ENCODE data around the gene EHMT1.

Gene EHMT1

DNA sequence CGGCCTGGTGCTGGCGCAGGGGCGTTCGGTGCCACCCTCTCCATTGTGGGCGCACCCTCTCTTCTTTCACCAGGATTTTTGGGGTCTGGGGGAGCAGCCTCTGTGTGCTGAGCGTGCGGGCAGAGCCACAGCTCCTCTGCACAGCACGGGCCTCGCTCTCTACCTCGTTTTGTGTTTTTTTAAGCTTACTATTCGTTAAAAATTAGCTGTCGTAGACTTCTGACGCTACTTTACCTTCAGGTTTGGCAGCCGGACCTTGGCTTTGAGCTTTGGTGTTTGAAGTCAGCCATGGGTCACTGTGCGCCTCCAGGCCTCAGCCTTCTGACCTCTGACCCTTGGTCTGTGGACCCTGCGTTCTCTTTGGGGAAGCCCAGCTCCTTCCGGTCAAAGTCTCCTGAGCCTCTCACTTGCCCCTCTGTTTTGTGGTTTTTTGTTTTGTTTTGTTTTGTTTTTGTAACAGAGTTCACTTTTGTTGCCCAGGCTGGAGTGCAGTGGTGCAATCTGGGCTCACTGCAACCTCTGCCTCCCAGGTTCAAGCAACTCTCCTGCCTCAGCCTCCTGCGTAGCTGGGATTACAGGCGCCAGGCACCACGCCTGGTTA, 170.6 kb downstream of the EHMT1 start:
- no peak for FAIRE-seq
- no peak for TF ChIP-seq POLR2A (IDR thresholded peaks at IDR 0.05; ENCODE audit: low read depth, low read length)
- no peak for DNase-seq (ENCODE audit: insufficient read length, low spot score)

DNA sequence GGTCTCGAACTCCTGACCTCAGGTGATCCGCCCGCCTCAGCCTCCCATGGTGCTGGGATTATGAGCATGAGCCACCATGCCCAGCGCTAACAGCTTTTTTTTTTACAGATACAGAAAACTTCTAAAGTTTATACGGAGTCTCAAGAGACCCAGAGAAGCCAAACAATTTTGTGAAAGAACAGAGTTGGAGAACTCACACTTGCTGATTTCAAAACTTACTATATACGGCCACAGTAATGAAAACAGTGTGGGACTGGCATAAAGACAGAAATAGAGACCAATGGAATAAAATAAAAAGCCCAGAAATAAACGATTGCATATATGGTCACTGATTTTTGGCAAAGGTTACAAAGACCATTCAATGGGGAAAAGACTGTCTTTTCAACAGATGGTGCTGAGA, 173.1 kb downstream of the EHMT1 start:
- FAIRE-seq (no peak), DNase-seq (ENCODE audit: insufficient read length, low spot score) (no peak)
- TF ChIP-seq POLR2A (IDR thresholded peaks at IDR 0.05; ENCODE audit: low read depth, low read length): no peak

DNA sequence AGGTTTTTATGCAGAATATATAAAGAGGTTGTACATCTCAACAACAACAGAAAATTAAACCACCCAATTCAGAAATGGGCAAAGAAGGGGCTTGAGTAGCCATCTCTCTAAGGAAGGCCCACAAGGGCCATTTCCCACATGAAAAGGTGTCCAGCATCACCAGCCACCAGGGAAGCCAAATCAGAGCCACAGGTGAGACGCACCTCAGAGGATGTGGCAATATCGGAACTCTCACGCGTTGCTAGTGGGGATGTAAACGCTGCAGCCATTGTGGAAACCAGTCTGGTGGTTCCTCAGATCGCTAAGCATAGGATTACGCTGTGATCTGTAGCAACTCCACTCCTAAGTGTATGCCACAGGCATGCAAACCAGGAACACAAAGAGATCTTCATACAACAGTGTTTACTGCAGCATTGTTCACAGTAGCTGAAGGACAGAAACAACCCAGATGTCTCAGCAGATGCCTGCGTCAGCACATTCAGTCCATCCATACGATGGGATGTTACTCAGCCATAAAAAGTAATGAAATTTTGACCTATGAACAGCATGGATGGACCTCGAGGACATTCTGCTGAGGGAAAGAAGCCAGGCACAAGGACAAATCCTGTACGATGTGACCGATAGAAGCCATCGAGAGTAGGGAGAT, 174.5 kb downstream of the EHMT1 start:
- TF ChIP-seq POLR2A (IDR thresholded peaks at IDR 0.05; ENCODE audit: low read depth, low read length): no peak
- no peak for DNase-seq (ENCODE audit: insufficient read length, low spot score)
- no peak for FAIRE-seq

DNA sequence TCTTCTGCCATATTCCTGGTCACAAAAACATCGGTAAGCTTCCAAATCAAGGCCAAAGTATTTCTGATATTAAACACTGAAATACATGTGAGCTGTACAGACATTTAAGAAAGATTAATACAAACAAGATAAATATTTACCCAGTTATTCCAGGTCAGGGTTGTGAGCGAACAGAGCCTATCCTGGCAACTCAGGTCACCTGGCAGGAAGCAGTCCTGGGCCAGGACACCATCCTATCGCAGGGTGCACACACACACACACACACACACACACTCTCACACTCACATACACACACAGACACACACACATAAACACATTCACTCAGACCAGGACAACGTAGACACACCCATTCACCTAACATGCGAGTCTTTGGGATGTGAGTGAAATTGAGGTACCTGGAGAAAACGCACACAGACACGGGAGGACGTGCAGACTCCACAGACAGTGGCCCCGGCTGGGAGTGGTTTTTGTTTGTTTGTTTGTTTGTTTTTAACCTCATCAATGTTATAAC, 176.4 kb downstream of the EHMT1 start:
- TF ChIP-seq POLR2A (IDR thresholded peaks at IDR 0.05; ENCODE audit: low read depth, low read length): no peak
- DNase-seq (ENCODE audit: insufficient read length, low spot score) (no peak), FAIRE-seq (no peak)

DNA sequence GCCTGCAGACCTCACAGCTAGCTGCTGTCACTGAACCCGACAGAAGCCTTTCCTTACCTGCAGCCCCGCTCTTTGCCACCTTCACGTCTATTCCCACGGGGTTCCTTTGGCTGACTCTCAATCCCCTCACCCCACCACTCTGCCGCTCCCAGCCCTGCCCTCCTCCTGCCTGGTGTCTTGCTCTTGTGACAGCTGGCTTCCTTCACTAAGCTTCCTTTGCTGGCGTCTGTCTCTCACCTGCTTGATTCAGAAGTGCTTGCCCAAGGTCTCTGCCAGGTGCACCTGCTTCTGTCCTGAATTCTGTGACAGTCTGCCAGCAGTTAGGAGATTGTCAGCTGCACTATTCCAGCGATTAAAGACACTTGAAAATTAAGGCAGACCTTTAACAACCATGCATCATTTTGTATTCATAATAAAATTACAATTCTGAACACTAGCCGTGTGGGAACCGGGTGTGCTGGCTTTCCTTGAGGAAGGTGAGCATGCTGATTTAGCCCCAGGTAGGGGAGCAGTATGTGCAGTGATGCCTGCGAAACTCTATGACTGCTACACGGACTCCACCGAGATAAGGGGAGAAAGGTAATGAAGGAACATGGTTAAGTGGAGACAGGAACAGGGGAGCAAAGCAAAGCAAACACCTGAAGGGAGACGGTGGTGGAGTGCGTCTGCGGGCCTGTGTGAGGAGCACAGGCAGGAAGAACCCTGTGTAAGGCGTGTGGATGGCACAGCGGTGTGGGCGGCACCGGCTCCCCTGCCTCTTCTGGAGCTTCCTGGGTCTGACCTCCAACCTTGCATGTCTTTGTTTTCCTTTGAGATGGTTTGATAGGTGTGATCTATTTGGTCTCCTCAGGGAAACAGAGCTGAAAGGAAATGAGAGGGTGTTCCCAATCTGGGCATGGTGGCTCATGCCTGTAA, 178.7 kb downstream of the EHMT1 start:
- DNase-seq (ENCODE audit: insufficient read length, low spot score) (no peak), FAIRE-seq (no peak)
- no peak for TF ChIP-seq POLR2A (IDR thresholded peaks at IDR 0.05; ENCODE audit: low read depth, low read length)

DNA sequence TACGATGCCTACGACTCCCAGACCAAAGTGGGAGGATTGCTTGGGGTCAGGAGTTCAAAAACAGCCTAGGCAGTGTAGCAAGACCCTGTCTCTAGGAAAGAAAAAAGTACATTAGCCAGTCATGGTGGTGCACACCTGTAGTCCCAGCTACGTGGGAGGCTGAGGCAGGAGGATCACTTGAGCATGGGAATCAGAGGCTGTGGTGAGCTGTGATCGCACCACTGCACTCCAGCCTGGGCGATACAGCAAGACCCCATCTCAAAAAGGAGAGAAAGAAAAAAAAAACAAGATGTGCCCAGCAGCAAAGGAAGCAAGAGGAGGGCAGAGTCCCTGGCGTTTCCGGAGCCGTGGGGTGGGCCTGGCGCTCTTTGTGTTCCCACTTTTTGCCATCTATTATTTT, 179.3 kb downstream of the EHMT1 start:
- FAIRE-seq: no peak
- TF ChIP-seq POLR2A (IDR thresholded peaks at IDR 0.05; ENCODE audit: low read depth, low read length): no peak
- no peak for DNase-seq (ENCODE audit: insufficient read length, low spot score)

DNA sequence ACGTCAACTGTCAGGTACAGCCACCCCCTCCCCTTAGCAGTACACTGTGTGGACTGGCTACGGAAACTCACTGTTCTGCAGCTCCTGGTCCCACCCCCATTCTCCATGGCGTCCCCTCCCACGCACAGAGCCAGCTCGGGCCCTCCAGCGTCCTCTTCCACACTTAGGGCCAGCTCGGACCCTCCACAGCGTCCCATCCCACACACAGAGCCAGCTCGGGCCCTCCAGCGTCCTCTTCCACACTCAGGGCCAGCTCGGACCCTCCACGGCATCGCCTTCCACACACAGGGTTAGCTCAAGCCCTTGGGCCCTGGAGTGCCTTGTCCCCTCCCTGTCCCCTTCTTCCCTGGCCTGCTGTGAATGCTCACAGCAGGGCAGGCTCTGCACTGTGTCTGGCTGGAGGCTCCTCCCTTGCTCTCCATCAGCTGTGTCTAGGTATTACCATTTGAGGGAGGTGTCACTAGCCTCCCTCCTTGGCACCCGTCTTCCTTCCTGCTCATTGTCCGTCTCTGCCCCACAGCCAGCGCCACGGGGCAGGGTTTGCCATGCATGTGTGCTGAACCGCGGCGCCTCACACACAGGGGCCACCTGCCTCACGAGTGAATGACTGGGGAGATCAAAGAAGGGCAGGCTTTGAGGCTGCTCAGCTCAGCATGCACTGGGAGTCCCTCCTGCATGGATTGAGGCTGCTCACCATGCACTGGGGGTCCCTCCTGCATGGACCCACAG, 180.3 kb downstream of the EHMT1 start:
- no peak for TF ChIP-seq POLR2A (IDR thresholded peaks at IDR 0.05; ENCODE audit: low read depth, low read length)
- DNase-seq (ENCODE audit: insufficient read length, low spot score) (no peak), FAIRE-seq (no peak)

DNA sequence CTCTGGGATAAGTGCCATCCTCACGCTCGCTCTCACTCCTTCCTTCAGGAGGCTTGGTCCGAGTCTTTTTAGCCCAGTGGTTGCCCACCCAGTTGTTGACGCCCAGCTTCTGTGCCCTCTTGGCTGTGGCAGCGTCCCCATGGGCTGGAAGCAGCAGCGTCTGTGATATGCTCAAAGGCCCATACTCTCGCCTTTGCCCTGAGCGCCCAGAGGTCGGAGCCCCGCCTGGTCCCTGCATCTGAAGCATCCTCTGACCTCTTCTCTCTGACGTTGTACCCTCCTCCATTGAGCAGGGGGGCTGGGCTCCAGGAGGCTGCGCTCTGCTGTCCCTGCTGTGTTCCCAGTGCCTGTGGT, 180.8 kb downstream of the EHMT1 start:
- FAIRE-seq (no peak), DNase-seq (ENCODE audit: insufficient read length, low spot score) (no peak)
- no peak for TF ChIP-seq POLR2A (IDR thresholded peaks at IDR 0.05; ENCODE audit: low read depth, low read length)

DNA sequence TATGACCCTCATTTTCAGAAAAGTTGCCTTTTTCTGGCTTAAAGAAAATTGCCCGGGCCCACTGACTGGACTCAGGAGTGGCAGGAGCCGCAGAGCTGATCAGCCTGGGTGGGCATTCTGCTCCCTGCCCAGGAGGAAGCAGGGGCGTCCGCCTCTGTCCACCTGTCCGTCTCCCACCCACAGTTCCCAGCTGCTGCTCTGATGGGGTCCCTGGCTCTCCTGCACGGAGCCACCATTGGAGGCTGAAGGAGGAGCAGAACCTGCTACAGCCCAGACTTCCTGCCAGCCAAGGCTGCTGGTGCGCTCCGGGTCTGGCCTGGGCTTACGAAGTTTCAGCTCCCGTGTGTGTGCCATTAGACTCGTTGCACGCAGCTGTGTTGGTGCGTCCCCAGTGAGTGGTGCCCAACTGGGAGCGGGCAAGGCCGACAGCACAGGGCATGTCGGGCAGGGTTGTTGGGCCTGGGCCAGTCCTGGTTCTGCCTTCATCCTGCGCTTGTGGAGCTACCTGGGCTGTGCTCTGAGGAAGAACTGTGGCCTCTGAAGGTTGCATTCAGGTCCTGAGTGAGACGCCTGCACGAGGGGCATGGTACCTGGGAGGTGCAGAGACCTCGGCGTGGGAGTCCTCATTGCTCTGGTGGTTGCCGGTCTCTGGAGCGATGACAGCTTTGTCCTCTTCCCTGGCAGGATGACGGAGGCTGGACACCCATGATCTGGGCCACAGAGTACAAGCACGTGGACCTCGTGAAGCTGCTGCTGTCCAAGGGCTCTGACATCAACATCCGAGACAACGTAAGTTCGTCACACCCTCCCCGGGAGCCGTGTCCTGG, 181.6 kb downstream of the EHMT1 start:
- FAIRE-seq (no peak), DNase-seq (ENCODE audit: insufficient read length, low spot score) (no peak)
- TF ChIP-seq POLR2A (IDR thresholded peaks at IDR 0.05; ENCODE audit: low read depth, low read length): no peak

DNA sequence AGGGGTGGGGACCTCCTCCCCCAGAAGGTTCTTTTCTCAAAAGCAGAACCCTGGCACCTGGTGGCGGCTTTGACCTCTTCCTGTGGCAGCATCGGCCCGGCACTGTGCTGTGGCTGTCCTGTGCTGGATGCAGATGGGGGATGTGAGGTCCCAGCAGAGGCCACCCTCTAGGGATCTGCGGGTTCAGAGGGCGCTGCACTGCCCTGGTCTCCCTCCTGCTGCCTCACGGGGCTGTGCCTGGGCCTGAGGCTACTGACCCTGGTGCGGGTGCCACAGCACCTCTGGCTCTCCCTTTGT, 182.2 kb downstream of the EHMT1 start:
- DNase-seq (ENCODE audit: insufficient read length, low spot score) (no peak), FAIRE-seq (no peak)
- TF ChIP-seq POLR2A (IDR thresholded peaks at IDR 0.05; ENCODE audit: low read depth, low read length): no peak

DNA sequence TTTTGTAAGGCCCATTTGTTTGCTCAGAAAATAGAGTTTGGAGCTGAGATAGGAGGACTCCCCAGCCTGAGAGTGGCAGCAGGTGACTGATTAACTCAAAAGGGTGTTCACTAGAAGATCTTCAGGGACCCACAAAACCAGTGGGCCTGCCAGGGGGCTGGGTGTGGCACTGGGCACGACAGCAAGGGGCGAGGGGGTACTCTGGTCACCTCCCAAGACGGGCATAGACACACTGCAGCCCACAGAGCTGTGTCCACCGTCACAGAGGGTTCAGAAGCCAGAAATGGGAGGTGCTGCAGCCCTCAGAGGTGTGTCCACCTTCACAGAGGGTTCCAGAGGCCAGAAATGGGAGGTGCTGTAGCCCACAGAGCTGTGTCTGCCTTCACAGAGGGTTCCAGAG, 183.2 kb downstream of the EHMT1 start:
- TF ChIP-seq POLR2A (IDR thresholded peaks at IDR 0.05; ENCODE audit: low read depth, low read length): no peak
- FAIRE-seq (no peak), DNase-seq (ENCODE audit: insufficient read length, low spot score) (no peak)

DNA sequence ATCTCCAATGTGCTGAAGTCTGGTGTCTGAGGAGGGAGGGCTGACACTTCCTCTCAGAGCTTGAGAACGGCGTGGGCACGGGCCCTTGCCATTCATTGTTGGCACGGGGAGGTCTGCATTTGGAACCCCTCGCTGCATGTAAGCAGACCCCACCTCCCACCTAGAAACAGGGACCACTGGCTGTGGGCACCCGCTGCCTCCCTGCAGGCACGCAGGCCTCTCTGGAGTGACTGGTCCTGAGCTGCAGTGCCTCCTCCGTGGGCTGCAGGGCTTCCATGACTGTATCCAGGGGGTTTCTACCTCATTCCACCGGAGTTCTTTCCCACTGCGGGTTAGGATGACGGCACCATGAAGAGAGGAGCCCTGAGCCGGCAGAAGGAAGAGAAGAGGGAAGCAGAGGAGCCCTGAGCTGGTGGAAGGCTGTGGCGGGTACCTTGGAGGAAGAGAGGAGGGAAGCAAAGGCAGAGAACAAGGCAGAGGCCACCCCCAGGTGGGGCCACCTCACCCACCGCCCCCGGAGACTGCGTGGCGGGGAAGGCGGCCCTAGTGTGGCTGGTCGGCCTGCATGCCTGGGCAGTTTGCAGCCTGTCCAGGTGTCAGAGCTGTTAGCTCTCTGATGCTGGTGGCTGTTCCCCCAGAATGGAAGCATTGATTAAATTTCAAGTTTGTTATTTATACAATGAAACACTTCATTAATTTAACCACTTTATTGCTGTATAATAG, 183.9 kb downstream of the EHMT1 start:
- FAIRE-seq (no peak), DNase-seq (ENCODE audit: insufficient read length, low spot score) (no peak)
- no peak for TF ChIP-seq POLR2A (IDR thresholded peaks at IDR 0.05; ENCODE audit: low read depth, low read length)
